ENCODE measurements around the gene BRDT. TPM values are rescaled to one million over a fixed set of nuclear protein-coding genes. Genes with fewer than 3 reads are reported as not detected.

The BRDT gene
- total and polyA plus RNA-seq, 8 donors = 0.19 to 0.38 TPM; not detected in 6

GRCh38 chr1:91979383-91979782 is 30.2 kb downstream of the BRDT start:
- ATAC-seq (no peak), DNase-seq (no peak)
- TF ChIP-seq CTCF (IDR thresholded peaks at IDR 0.05) = no peak
- intact Hi-C loops (cut with DNase I) = no loop called here
- no peaks in the 10 kb centered on the region for H3K36me3 ChIP-seq
- no peaks in the 10 kb centered on the region for H3K27me3 ChIP-seq
- H3K27ac ChIP-seq = no peak overlapping the region
- H3K9me3 ChIP-seq = no peaks in the 10 kb centered on the region
- H3K4me1 ChIP-seq = no peaks in the 10 kb centered on the region
- no peak overlapping the region for H3K4me3 ChIP-seq

- intact Hi-C loops (cut with DNase I) = no loop called here
These were observed 31.5 kb downstream of the BRDT start for GRCh38 chr1:91980663-91981062.

GRCh38 chr1:91981996-91982609 is 32.9 kb downstream of the BRDT start:
- DNase-seq (no peak), ATAC-seq (no peak)
- H3K4me1 ChIP-seq = no peaks in the 10 kb centered on the region
- H3K9me3 ChIP-seq = no peaks in the 10 kb centered on the region
- no peak overlapping the region for H3K27ac ChIP-seq
- no peak for TF ChIP-seq CTCF (IDR thresholded peaks at IDR 0.05)
- H3K4me3 ChIP-seq = no peak overlapping the region
- H3K27me3 ChIP-seq = no peaks in the 10 kb centered on the region
- no peaks in the 10 kb centered on the region for H3K36me3 ChIP-seq
- intact Hi-C loops (cut with DNase I) = no loop called here

More at GRCh38 chr1:91980663-91981062, 31.5 kb downstream of the BRDT start:
- ATAC-seq = no peak
- Histone ChIP-seq H3K4me3 (no peak overlapping the region), H3K27ac (no peak overlapping the region), H3K27me3 (no peaks in the 10 kb centered on the region), H3K9me3 (no peaks in the 10 kb centered on the region), H3K4me1 (no peaks in the 10 kb centered on the region), H3K36me3 (no peaks in the 10 kb centered on the region)
- no peak for TF ChIP-seq CTCF (IDR thresholded peaks at IDR 0.05)
- no peak for DNase-seq

- no peak overlapping the region for H3K4me3 ChIP-seq
- H3K9me3 ChIP-seq = no peaks in the 10 kb centered on the region
- intact Hi-C loops (cut with DNase I) = no loop called here
- no peaks in the 10 kb centered on the region for H3K4me1 ChIP-seq
- no peak overlapping the region for H3K27ac ChIP-seq
- ATAC-seq (no peak), DNase-seq (no peak)
- TF ChIP-seq CTCF (IDR thresholded peaks at IDR 0.05) = no peak
- no peaks in the 10 kb centered on the region for H3K36me3 ChIP-seq
- no peaks in the 10 kb centered on the region for H3K27me3 ChIP-seq
These were observed 44.1 kb downstream of the BRDT start for GRCh38 chr1:91993256-91993655.

- intact Hi-C loops (cut with DNase I) = no loop called here
- Histone ChIP-seq H3K4me3 (no peak overlapping the region), H3K4me1 (no peaks in the 10 kb centered on the region), H3K9me3 (no peaks in the 10 kb centered on the region), H3K27me3 (no peaks in the 10 kb centered on the region), H3K27ac (no peak overlapping the region), H3K36me3 (no peaks in the 10 kb centered on the region)
- ATAC-seq (peak; percentile 42), DNase-seq (peak in 1 of 4 donors; percentile 65)
- TF ChIP-seq CTCF (IDR thresholded peaks at IDR 0.05) = peak; percentile 9 to 35
These were observed 48.5 kb downstream of the BRDT start for GRCh38 chr1:91997607-91998195.
